ENCODE results near the gene GRB2. TPM values are rescaled to one million over a fixed set of nuclear protein-coding genes. Genes with fewer than 3 reads are reported as not detected.

The GRB2 gene
- total RNA-seq, 1 experiment from 2014 or later, result 115 TPM

DNA sequence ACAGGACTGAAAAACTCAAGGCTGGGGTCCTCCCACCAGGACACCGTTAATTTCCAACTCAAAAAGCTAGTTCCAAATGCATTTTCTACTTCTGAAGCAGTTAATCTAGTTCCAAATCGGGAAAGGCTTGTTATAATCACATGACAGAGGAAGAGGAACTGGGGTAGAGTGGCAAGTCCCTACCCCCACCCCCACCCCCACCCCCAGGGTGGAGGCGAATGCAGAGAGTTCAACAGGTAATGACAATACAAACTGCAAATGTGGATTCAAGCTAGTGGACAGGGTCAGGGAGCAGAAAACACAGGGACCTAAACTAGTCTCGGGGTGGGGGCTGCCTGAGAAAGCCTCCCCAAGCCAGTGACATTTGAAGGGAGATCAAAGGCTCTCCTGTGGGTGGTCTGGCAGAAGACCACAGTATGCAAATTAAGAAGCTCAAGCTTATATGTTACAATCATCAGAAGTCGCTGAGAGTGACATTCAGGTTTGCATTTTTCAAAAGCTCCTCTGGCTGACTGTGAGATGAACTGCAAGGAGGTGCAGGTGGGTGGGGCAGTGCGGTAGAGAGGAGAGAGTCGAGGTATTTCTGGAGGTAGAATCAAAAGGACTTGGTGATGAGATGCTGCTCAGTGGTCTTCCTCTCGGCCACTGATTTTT, 59.8 kb downstream of the GRB2 start:
- peaks cover 26% of the 10 kb centered on the region for H3K36me3 Mint-ChIP-seq (ENCODE audit: insufficient read depth, unreplicated experiment)
- H3K4me1 Mint-ChIP-seq (ENCODE audit: low read depth, unreplicated experiment), result peaks cover 32% of the 10 kb centered on the region
- Histone ChIP-seq H3K27me3 (replicated peaks; ENCODE audit: control insufficient read depth, insufficient read depth, low read length) (no peaks in the 10 kb centered on the region), H3K9me3 (no peaks in the 10 kb centered on the region), H3K4me1 (peaks cover 13% of the 10 kb centered on the region), H3K36me3 (ENCODE audit: control insufficient read depth, insufficient read depth, low read length) (no peaks in the 10 kb centered on the region), H3K4me3 (ENCODE audit: low read depth, low read length) (no peak overlapping the region)
- ChIA-PET POLR2A (no interaction called here), CTCF (interaction anchor here (0.7 kb wide), 1 partner anchor 8 kb away, joined by 8 read pairs; no protein-coding TSS in a partner anchor)
- H3K27me3 Mint-ChIP-seq (ENCODE audit: insufficient read depth, unreplicated experiment), result no peaks in the 10 kb centered on the region
- BruUV-seq (replicated peaks), result no TSS peak
- peak in 1 of 2 experiments; percentile 16 for DNase-seq
- no peak overlapping the region for H3K27ac Mint-ChIP-seq (ENCODE audit: unreplicated experiment)
- no peaks in the 10 kb centered on the region for H3K9me3 Mint-ChIP-seq (ENCODE audit: unreplicated experiment)
- H3K4me3 Mint-ChIP-seq (ENCODE audit: unreplicated experiment), result no peak overlapping the region
- no peak for TF ChIP-seq CTCF (IDR thresholded peaks at IDR 0.05; ENCODE audit: insufficient read depth in 1 of 2, low read depth in 1 of 2, low read length in 1 of 2, severe bottlenecking in 1 of 2, unreplicated experiment in 1 of 2)
- intact Hi-C loops (cut with micrococcal nuclease; ENCODE audit: unreplicated experiment), result no loop called here

GRCh38 chr17:75344666-75345065, 60.8 kb downstream of the GRB2 start:
- Mint-ChIP-seq H3K9me3 (ENCODE audit: unreplicated experiment) (no peaks in the 10 kb centered on the region), H3K27ac (ENCODE audit: unreplicated experiment) (no peak overlapping the region), H3K27me3 (ENCODE audit: insufficient read depth, unreplicated experiment) (no peaks in the 10 kb centered on the region), H3K4me1 (ENCODE audit: low read depth, unreplicated experiment) (peaks cover 22% of the 10 kb centered on the region), H3K4me3 (ENCODE audit: unreplicated experiment) (no peak overlapping the region), H3K36me3 (ENCODE audit: insufficient read depth, unreplicated experiment) (peaks cover 25% of the 10 kb centered on the region)
- H3K36me3 ChIP-seq (ENCODE audit: control insufficient read depth, insufficient read depth, low read length), result no peaks in the 10 kb centered on the region
- H3K9me3 ChIP-seq, result no peaks in the 10 kb centered on the region
- ChIA-PET CTCF (no interaction called here), POLR2A (no interaction called here)
- no peaks in the 10 kb centered on the region for H3K27me3 ChIP-seq (replicated peaks; ENCODE audit: control insufficient read depth, insufficient read depth, low read length)
- no peak for DNase-seq
- no peak for TF ChIP-seq CTCF (IDR thresholded peaks at IDR 0.05; ENCODE audit: insufficient read depth in 1 of 2, low read depth in 1 of 2, low read length in 1 of 2, severe bottlenecking in 1 of 2, unreplicated experiment in 1 of 2)
- intact Hi-C loops (cut with micrococcal nuclease; ENCODE audit: unreplicated experiment), result no loop called here
- BruUV-seq (replicated peaks), result no TSS peak
- H3K4me1 ChIP-seq, result peaks cover 11% of the 10 kb centered on the region
- no peak overlapping the region for H3K4me3 ChIP-seq (ENCODE audit: low read depth, low read length)

- no peak overlapping the region for H3K4me3 ChIP-seq (ENCODE audit: low read depth, low read length)
- POLR2A ChIA-PET, result interaction anchor here (0.5 kb wide), 1 partner anchor 182 kb away, joined by 5 read pairs; the partner anchor contains the start of gene LLGL2
- CTCF ChIA-PET, result no interaction called here
- H3K9me3 Mint-ChIP-seq (ENCODE audit: unreplicated experiment), result no peaks in the 10 kb centered on the region
- peaks cover 11% of the 10 kb centered on the region for H3K4me1 ChIP-seq
- no peaks in the 10 kb centered on the region for H3K27me3 Mint-ChIP-seq (ENCODE audit: insufficient read depth, unreplicated experiment)
- intact Hi-C loops (cut with micrococcal nuclease; ENCODE audit: unreplicated experiment), result no loop called here
- peaks cover 21% of the 10 kb centered on the region for H3K4me1 Mint-ChIP-seq (ENCODE audit: low read depth, unreplicated experiment)
- no peaks in the 10 kb centered on the region for H3K27me3 ChIP-seq (replicated peaks; ENCODE audit: control insufficient read depth, insufficient read depth, low read length)
- BruUV-seq (replicated peaks), result no TSS peak
- peaks cover 25% of the 10 kb centered on the region for H3K36me3 Mint-ChIP-seq (ENCODE audit: insufficient read depth, unreplicated experiment)
- H3K4me3 Mint-ChIP-seq (ENCODE audit: unreplicated experiment), result no peak overlapping the region
- no peaks in the 10 kb centered on the region for H3K9me3 ChIP-seq
- H3K36me3 ChIP-seq (ENCODE audit: control insufficient read depth, insufficient read depth, low read length), result no peaks in the 10 kb centered on the region
- peak in 1 of 2 experiments; percentile 9 for DNase-seq
- no peak for TF ChIP-seq CTCF (IDR thresholded peaks at IDR 0.05; ENCODE audit: insufficient read depth in 1 of 2, low read depth in 1 of 2, low read length in 1 of 2, severe bottlenecking in 1 of 2, unreplicated experiment in 1 of 2)
- no peak overlapping the region for H3K27ac Mint-ChIP-seq (ENCODE audit: unreplicated experiment)
Measured at GRCh38 chr17:75342996-75343395, 62.5 kb downstream of the GRB2 start.
